B cell (primary cell): ENCODE data around the gene TBX1.

Experiments used
- EZH2 ChIP-seq: IDR thresholded peaks from 2 replicates; pipeline ENCODE4 v1.6.1; 2012; ENCODE audit warnings: borderline replicate concordance, low read depth, mild to moderate bottlenecking, moderate library complexity, low read length; ENCODE audit not compliant: insufficient read depth, poor library complexity, severe bottlenecking
- TF ChIP-seq, protein P1 (sequence below): fragments of 200-600 bp; IDR thresholded peaks from one replicate; pipeline ENCODE4 v1.8.0; 2022; ENCODE audit warnings: antibody characterized with exemption, mild to moderate bottlenecking

DNA sequence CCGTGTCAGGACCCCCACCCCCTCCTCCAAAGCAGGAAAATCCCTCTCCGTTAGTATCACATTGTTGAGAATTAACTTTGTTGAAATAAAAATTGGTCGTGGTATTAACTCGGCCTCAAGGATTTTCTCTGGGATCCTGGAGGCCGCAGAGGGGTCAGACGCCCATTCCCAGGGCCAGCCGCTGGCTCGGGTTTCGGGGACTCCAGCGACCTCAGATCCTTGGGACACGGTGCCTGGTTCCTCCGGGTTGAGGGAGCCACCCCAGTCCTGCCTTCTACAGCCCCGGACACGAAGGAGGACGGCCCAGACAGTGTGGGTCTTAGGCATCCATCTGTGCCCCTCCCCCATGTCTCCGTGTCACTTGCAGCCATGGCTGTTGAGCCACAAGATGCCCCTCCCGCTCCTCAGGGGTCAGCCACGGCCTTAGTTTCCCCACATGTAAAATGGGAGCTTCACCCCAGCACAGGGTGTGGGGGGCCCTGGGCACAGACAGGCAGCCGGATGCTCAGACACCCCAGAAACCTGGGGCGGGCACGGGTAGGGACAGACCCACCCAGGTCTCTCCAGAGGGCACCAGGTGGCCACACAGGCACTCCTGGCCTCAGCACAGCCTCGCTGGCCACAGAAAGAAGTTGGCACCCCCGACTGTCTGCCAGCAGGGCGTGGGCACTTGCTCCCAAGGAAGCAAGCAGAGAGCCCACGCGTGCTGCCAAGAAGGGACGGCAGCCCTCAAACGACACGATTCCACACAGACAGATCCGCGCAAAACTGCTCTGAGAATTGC, 21.7 kb upstream of the TBX1 start:
- TF ChIP-seq, protein P1, sequence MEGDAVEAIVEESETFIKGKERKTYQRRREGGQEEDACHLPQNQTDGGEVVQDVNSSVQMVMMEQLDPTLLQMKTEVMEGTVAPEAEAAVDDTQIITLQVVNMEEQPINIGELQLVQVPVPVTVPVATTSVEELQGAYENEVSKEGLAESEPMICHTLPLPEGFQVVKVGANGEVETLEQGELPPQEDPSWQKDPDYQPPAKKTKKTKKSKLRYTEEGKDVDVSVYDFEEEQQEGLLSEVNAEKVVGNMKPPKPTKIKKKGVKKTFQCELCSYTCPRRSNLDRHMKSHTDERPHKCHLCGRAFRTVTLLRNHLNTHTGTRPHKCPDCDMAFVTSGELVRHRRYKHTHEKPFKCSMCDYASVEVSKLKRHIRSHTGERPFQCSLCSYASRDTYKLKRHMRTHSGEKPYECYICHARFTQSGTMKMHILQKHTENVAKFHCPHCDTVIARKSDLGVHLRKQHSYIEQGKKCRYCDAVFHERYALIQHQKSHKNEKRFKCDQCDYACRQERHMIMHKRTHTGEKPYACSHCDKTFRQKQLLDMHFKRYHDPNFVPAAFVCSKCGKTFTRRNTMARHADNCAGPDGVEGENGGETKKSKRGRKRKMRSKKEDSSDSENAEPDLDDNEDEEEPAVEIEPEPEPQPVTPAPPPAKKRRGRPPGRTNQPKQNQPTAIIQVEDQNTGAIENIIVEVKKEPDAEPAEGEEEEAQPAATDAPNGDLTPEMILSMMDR = no peak
- no peak for TF ChIP-seq EZH2
